Fibroblast of lung (primary cell): ENCODE measurements around the gene USP37.

Experiments
- EZH2 ChIP-seq: IDR thresholded peaks from 2 replicates; pipeline ENCODE4 v1.5.1; 2012; ENCODE audit warnings: low read length, control low read depth, mild to moderate bottlenecking; ENCODE audit errors: missing control alignments
- TF ChIP-seq, protein P1 (sequence below), 2 donors: IDR thresholded peaks in 1 of 2; conservative IDR thresholded peaks in 1 of 2; 1 replicate in 1 of 2; 2 replicates in 1 of 2; pipeline ENCODE4 v1.5.1; 2011 to 2012; ENCODE audit warnings: low read length in 2 of 2, control low read depth in 1 of 2, inconsistent platforms in 1 of 2, low read depth in 1 of 2, mild to moderate bottlenecking in 1 of 2

DNA sequence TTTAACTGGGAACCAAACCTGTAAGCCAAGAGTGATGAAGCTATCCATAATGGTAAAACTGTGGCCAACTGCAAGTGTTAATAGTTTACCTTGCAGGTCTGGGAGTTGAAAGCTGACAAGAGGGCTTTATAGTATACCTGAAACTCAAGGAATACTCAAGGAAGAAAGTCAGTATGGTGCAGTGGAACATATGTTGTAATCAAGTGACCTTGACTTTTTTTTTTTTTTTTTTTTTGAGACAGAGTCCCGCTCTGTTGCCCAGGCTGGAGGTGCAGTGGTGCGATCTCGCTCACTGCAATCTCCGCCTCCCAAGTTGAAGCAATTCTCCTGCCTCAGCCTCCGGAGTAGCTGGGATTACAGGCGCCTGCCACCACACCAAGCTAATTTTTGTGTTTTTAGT lies 121.6 kb downstream of the USP37 start:
- TF ChIP-seq, protein P1, sequence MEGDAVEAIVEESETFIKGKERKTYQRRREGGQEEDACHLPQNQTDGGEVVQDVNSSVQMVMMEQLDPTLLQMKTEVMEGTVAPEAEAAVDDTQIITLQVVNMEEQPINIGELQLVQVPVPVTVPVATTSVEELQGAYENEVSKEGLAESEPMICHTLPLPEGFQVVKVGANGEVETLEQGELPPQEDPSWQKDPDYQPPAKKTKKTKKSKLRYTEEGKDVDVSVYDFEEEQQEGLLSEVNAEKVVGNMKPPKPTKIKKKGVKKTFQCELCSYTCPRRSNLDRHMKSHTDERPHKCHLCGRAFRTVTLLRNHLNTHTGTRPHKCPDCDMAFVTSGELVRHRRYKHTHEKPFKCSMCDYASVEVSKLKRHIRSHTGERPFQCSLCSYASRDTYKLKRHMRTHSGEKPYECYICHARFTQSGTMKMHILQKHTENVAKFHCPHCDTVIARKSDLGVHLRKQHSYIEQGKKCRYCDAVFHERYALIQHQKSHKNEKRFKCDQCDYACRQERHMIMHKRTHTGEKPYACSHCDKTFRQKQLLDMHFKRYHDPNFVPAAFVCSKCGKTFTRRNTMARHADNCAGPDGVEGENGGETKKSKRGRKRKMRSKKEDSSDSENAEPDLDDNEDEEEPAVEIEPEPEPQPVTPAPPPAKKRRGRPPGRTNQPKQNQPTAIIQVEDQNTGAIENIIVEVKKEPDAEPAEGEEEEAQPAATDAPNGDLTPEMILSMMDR (conservative IDR thresholded peaks at IDR 0.05 in 1 of 2, IDR thresholded peaks at IDR 0.05 in 1 of 2; ENCODE audit: low read depth in 1 of 2, low read length in 2 of 2): no peak
- TF ChIP-seq EZH2: no peak
